ENCODE results near the gene SMOC2.

- TF ChIP-seq CTCF (IDR thresholded peaks at IDR 0.05) (no peak), POLR2A (IDR thresholded peaks at IDR 0.05) (no peak)
Measured at GRCh38 chr6:168607272-168608112, 166.5 kb downstream of the SMOC2 start.

All from Peyer's patch (tissue), 4 donors.